ENCODE measurements around the gene PPP1R3E. TPM values are rescaled to one million over a fixed set of nuclear protein-coding genes. Genes with fewer than 3 reads are reported as not detected.

The PPP1R3E gene
- total RNA-seq, 1 donor from 2014 or later = 6.2 TPM

DNA sequence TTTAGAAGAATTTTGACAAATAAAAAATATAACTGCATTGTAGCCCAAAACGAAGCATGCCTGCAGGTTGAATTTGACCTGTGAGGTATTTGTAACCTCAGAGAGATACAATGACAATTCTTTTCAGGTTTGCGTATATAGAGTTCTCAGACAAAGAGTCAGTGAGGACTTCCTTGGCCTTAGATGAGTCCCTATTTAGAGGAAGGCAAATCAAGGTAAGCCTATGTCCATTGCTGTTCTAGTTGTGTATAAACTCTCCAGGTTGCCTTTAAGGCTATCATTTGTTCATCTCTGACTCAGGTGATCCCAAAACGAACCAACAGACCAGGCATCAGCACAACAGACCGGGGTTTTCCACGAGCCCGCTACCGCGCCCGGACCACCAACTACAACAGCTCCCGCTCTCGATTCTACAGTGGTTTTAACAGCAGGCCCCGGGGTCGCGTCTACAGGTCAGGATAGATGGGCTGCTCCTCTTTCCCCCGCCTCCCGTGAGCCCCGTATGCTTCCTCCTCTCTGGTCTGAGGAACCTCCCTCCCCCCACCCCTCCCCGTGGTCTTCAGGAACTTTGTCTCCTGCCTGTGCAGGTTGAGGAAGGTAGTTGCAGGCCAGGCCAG, 21.3 kb upstream of the PPP1R3E start:
- intact Hi-C loops (cut with DNase I) = no loop called here
- no peak for DNase-seq (ENCODE audit: low spot score)

DNA sequence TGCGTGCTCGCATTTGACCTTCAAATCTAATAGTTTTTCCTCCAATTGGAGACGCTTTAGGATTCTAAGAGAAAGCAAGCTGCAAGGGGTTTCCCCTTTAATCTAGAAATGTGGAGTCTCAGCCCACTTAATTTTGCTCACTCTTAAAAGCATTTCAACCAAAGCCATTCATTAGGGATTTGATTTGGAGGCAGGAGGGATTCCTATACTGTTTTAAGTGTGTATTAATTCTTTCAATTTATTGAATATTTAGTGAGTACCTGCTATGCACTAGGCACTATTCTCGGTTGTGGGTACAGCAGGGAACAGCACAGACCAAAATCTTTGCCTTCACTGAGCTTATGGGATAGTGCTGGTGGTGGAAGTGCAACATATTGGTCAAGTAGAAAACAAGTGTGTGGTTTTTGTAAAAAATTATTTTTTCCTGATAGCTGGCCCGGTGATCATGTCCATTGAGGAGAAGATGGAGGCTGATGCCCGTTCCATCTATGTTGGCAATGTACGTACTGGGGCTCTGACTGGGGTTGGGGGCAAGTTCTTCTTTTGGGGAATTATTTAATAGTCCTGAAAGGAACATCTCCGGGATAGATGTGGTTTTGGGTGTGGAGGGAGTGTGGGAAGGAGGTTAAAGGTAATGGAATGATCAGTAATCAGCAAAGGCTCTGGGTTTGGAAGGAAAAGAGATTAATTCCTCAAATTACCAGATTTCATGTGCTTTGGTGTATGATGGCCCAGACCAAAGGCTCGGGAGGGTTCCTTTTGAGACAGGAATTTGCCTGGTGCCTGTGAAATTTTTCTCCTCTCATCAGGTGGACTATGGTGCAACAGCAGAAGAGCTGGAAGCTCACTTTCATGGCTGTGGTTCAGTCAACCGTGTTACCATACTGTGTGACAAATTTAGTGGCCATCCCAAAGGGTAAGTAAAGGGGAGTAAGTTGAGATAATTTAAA, 20.2 kb upstream of the PPP1R3E start:
- DNase-seq (ENCODE audit: low spot score) = no peak
- intact Hi-C loops (cut with DNase I) = no loop called here

DNA sequence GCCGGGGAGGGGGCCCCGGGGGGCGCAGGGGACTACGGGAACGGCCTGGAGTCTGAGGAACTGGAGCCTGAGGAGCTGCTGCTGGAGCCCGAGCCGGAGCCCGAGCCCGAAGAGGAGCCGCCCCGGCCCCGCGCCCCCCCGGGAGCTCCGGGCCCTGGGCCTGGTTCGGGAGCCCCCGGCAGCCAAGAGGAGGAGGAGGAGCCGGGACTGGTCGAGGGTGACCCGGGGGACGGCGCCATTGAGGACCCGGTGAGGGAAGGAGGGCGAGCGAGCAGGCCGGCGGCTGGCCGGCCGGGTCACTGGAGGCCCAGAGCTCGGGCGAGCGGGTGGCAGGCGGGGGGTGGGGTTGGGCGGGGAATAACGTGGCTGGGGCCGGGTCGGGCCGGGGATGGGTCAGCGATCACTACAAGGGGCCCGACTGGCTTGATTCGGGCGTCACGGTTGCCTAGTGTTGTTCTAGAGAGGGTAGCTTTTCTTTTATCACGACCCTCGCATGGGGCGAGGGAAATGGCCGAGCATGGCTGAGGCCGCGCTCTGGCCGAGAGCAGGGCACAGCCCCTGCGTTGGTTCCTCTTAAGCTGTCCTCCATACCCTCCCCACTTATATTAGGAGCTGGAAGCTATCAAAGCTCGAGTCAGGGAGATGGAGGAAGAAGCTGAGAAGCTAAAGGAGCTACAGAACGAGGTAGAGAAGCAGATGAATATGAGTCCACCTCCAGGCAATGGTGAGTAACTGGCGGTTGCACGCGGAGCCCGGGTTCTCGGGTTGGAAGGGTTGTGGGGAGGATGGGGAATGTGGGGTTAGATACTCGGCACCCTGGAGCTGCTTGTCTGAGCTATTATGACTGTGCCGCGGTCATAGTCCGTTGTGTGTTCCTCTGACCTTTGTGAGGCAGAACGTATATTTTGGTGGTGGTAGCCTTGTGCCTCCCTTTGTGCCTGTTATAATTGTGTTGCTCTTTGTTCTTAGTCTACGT, 19.2 kb upstream of the PPP1R3E start:
- peak; percentile 80 for DNase-seq (ENCODE audit: low spot score)
- intact Hi-C loops (cut with DNase I) = loop anchor here (2.0 kb wide), 2 partner anchors 15 to 147 kb away; partner anchors contain the start of genes BCL2L2 and NGDN

DNA sequence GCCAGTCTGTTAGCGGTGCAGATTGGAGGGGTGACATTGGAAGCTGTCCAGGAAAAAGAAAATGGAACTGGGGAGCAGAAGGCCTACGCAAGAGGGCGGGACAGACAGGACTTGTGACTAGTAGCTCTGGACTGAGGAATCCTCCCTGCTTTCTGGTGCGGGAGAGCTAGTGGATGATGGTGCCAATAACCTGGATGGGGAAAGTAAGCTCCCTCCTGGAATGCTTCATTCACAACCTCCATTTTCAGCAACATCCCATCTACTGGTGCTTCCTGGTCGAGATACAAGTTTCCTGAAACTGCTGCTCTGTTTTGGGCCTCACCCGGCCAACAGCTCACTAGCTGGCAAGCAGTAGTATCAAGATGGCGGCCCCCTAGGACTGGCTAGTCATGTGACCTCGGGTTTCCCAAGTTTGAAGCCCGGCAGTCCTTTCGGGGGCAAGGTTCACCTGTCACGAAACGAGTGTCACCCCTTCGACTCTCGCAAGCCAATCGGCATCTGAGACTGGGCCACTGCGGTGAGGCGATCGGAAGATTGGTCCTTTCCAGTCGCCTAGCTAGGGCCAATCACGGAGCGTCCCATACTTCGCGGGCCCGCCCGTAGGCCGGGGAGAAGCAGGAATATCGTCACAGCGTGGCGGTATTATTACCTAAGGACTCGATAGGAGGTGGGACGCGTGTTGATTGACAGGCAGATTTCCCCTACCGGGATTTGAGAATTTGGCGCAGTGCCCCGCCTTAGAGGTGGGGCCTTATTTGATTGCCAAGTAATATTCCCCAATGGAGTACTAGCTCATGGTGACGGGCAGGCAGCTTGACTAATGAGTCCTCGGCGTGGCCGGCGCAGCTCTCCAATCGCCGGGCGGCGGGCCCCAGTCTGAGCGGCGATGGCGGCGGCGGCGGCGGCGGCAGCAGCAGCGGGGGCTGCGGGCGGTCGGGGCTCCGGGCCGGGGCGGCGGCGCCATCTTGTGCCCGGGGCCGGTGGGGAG, 18.2 kb upstream of the PPP1R3E start, which contains the start of gene PABPN1:
PABPN1 (plus strand) TSS at position 874 of the 988 bp plus-strand sequence; CDS start at position 887, 13 bp downstream.
- intact Hi-C loops (cut with DNase I) = loop anchor here (2.0 kb wide), 2 partner anchors 14 to 148 kb away; partner anchors contain the start of genes BCL2L2 and NGDN
- DNase-seq (ENCODE audit: low spot score) = peak; percentile 99

DNA sequence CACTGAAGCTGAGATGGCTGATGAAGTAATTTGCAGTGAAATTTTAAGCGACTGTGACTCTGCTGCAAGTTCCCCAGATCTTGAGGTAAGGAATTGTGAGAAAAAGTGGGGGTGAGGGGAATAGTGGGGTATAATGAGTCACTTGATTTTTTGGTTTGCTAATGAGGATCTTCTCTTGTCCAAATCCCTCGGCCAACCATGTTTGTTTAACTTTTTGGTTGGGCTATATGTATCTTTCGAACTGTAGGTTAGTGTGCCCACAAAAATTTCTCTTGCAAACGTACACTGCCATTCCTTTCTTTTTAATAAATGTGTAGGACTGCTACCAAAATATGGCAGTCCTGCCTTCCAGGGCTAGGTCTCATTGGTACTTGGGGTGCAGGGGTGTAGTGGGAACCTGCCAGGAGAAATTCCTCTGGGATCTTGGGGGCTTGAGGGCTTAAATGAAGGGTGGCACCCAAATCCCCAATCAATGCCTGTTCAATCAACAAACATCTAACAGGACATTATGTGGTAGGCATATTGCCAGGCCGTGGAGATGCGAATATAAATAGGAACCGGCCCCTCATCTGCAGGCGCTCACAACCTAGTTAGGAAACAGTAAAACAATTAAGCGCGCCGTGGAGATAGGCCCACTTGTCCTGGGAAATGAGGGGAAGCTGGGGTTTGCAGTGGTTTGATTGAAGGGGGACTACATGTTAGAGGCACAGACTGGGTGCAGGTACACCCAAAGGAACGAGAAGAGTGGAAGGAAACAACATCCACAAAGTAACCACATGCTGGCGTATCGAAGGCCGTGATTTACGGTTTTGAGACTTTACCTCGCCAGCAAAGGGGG, 17.3 kb upstream of the PPP1R3E start:
- intact Hi-C loops (cut with DNase I) = loop anchor here (2.0 kb wide), 2 partner anchors 13 to 149 kb away; partner anchors contain the start of genes BCL2L2 and NGDN

DNA sequence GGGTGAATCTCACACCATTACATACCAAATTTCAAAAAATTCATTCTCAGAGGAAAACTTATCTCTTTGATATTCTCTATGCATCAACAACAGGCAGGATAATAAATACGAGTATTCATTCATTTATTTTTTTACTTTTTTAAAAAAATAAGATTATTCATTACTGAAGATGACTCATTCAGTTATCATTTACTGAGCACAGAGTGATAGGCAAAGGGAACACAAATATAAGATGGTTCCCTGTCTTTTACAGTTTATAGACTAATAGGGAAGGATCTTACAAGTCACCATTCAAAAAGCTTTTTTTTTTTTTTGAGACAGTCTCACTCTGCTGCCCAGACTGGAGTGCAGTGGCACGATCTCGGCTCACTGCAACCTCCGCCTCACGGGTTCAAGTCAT, 13.6 kb upstream of the PPP1R3E start:
- intact Hi-C loops (cut with DNase I) = no loop called here
- no peak for DNase-seq (ENCODE audit: low spot score)

More for the DNA sequence above, 17.3 kb upstream of the PPP1R3E start:
- DNase-seq (ENCODE audit: low spot score) = no peak

DNA sequence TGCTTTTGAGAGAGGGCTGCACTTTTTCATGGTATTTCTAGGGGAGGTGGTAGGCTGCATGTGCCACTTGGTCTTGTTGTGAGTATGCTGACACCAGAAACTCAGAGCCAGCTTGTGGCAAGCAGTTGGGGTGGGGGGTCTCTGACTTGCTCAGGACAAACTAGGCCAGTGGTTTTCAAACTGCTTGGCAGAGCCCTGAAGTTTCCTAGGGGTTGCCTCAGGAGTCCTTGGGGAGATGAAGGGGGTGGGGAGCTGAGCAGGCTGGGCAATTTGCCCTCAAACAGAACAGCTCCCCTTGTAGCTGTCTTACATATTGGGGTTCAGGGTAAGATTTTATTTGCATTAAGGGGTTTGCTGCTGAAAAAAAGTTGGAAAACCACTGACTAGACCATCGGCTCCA, 7.9 kb upstream of the PPP1R3E start:
- DNase-seq (ENCODE audit: low spot score) = no peak
- intact Hi-C loops (cut with DNase I) = no loop called here

DNA sequence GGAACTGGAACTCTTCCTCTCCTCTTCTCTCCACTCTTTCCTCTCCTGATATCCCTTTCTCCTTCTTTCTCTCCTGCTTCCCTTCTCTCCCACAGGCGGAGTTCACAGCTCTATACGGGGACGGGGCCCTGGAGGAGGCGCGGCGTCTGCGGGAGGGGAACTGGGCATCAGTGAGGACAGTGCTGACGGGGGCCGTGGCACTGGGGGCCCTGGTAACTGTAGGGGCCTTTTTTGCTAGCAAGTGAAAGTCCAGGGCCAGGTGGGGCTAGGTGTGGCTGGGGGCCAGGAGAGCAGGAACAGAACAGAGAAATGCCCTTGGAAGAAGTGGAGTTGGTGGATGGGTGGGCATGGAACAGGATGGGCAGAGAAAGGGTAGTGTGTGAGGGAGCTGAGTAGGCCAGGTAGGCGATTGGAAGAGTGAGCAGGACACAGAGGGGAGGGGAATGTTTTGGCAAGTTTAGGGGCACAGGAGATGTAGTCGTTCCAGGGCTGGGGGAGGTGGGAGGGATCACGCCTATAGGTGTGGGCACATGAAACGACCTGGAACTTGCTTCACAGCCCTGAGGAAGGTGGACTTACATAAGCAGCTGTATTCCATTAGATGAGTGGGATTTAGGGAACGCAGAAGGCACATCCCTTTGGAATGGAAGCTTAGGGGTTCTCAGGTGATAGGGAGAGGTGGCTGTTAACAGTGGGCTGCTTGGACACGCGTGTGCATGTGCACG, 6.2 kb upstream of the PPP1R3E start:
- DNase-seq (ENCODE audit: low spot score) = no peak
- intact Hi-C loops (cut with DNase I) = loop anchor here (10.0 kb wide), 1 partner anchor 214 kb away; the partner anchor contains the start of genes ACIN1 and C14orf119

DNA sequence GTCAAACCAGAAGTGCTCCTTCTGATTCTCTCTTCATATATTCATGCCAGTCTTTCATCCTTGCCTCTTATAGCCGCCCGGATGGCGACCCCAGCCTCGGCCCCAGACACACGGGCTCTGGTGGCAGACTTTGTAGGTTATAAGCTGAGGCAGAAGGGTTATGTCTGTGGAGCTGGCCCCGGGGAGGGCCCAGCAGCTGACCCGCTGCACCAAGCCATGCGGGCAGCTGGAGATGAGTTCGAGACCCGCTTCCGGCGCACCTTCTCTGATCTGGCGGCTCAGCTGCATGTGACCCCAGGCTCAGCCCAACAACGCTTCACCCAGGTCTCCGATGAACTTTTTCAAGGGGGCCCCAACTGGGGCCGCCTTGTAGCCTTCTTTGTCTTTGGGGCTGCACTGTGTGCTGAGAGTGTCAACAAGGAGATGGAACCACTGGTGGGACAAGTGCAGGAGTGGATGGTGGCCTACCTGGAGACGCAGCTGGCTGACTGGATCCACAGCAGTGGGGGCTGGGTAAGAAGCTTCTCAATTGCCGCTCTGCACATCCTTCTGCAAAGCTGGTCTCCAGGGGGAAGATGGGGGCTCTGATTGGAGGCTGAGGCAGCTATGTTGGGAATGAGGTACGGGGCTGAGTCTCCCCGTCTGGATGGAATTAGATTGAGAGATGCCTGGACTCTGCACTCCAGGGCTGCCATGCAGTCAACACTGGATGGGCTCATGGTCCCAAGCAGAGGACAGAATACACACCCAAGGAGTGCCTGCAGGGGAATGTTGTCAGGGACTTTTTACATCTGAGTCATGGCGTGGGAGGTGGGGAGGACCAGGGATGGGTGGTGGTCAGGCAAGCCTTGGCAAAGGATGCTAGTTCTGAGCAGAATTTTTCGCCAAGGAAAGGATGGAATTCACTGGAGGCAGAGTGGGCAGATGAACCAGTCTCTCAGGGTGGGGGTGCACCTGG, 5.3 kb upstream of the PPP1R3E start:
- no peak for DNase-seq (ENCODE audit: low spot score)
- intact Hi-C loops (cut with DNase I) = loop anchor here (2.0 to 10.0 kb wide), 3 partner anchors 13 to 213 kb away; partner anchors contain the start of genes ACIN1, C14orf119, NGDN and PABPN1

DNA sequence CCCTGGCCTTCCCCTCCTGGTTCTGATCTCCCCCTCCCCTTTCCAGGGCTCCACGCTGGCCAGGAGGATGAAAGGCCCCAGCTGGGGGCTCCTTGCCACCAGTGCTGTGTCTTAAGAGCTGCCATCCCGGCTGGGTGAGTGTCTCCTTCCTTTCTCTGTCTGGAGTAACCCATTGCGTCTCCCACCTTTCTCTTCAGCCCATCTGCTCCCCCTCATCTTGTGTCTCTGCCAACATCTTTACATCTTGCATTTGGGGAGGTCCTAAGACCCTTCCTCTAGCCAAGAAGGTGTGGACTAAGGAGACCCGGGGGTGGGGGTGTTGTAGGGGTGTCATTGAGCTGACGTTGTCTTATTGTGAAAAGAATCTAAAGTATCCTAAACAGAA, 4.5 kb upstream of the PPP1R3E start:
- intact Hi-C loops (cut with DNase I) = loop anchor here (2.0 to 10.0 kb wide), 3 partner anchors 14 to 212 kb away; partner anchors contain the start of genes ACIN1, C14orf119, NGDN and PABPN1
- no peak for DNase-seq (ENCODE audit: low spot score)

DNA sequence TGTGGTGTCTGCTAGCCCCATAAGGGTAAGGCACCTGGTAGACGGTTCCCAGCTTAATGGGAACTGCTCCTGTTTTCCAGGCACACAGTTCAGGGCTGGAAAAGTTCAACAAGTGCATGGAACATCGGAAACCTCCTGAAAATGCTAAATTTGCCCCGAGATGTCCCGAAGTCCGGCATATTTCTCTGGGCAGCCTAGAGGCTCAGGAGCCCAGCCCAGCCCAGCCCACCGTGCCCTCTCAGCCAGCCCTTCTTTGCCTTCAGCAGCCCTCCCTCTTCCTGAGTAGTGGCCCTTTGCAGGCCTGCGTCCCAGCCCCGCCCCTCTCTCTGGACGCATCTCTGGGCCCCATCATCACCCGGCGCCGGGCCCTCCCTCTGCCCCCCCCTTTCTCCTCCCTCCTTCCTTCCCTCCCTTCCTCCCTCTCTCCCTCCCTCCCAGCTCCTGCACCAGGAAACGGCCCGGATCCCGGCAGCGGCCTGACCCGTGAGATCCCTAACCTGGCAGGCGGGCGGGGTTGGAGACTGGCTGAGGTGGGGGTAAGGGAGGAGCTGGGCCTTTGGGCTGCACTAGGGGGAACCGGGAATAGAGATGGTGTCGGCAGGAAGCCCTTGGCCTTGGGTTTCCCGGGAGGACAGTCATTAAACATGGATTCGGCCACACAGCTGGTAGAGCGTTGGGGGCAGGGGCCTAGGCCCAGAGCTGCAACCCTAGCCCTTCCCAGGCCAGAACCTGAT, 3.9 kb upstream of the PPP1R3E start, which contains the start of gene BCL2L2:
BCL2L2 (plus strand) TSS at position 422 of the 734 bp plus-strand sequence. CDS start 935 bp downstream, outside the sequence.
- DNase-seq (ENCODE audit: low spot score) = peak; percentile 92
- intact Hi-C loops (cut with DNase I) = loop anchor here (2.0 to 10.0 kb wide), 3 partner anchors 14 to 212 kb away; partner anchors contain the start of genes ACIN1, C14orf119, NGDN and PABPN1

DNA sequence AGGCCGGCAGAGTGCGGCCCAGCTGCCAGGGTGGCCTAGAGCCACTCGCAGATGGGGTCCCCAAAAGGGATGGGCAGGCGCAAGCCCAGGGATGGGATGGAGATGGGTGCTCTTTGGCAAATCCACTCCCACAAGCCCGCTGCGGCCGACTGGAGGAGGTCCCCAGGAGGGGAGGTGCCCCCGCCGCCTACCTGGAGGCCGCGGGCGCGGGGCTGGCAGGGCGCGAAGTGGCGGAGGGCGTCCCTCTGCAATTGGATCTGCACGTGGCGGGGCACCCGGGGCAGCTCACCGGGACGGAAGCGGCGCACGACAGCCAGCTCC, 730 bp downstream of the PPP1R3E start:
- intact Hi-C loops (cut with DNase I) = loop anchor here (2.0 to 10.0 kb wide), 3 partner anchors 15 to 255 kb away; partner anchors contain the start of genes ACIN1, C14orf119, HOMEZ and THTPA
- no peak for DNase-seq (ENCODE audit: low spot score)

DNA sequence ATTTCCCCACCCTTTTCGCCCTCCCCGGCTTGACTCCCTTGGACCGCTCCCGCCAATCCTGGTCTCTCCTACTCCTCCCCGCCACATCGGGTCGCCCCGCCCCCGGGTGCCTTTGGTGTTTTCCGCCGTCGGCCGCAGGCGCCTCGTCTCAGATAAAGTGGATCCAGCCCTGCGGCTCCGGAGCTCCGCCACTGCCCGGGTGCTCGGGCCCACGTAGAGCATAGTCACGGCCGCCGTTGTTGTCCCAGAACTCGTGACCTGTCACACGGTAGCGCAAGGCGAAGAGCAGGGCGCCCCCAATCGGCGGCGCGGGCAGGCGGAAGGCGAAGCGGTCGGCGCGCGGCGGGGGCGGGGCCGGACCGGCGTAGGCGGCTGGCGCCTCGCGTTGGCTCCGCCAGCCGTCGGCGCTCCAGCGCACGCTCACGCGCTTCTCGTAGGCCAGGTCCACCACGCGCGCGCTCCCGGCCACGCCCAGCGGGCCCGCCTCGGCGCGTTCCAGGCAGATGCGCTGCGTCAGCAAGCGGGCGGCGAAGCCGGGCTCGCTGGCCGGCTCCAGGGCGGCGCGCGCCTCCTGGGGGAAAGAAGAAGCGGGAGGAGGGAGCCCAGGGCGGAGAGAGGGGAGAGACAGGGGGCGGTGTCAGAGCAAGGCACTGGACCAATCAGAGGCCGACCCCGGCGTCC, 1.2 kb downstream of the PPP1R3E start:
- intact Hi-C loops (cut with DNase I) = loop anchor here (2.0 to 10.0 kb wide), 3 partner anchors 15 to 256 kb away; partner anchors contain the start of genes ACIN1, C14orf119, HOMEZ and THTPA
- peak; percentile 99 for DNase-seq (ENCODE audit: low spot score)

Measured in cardiac septum (tissue), 1 donor.